Measurements from ENCODE around the gene TCAF1.

DNA sequence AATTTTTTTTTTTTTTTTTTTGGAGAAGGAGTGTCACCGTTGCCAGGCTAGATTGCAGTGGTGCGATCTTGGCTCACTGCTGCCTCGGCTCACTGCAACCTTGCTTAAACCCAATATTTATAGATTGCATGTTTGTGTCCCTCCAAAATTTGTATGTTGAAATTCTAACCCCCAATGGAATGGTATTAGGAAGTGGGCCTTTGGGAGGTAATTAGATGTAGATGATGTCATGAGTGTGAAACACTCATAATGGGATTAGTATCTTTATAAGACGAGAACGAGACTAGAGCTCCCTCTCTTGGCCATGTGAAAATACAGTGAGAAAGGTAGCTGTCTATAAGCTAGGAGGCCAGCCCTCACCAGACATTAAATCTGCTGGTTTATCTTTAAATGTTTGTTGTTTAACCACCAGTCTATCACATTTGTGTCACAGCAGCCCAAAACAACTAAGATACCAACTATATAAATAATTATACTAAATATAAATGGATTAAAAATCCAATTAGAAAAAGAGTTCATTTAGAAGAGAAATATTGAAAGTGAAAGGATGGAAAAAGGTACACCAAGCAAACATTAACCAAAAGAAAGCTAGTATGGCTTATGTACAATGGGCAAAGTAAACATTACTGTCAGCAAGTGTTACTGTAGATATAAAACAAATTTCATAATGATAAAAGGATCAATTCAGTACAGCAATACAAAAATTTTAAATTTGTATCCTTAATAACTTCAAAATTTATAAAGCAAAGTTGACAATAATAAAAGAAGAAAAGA, 9.3 kb downstream of the TCAF1 start:
- TF ChIP-seq, protein P1, sequence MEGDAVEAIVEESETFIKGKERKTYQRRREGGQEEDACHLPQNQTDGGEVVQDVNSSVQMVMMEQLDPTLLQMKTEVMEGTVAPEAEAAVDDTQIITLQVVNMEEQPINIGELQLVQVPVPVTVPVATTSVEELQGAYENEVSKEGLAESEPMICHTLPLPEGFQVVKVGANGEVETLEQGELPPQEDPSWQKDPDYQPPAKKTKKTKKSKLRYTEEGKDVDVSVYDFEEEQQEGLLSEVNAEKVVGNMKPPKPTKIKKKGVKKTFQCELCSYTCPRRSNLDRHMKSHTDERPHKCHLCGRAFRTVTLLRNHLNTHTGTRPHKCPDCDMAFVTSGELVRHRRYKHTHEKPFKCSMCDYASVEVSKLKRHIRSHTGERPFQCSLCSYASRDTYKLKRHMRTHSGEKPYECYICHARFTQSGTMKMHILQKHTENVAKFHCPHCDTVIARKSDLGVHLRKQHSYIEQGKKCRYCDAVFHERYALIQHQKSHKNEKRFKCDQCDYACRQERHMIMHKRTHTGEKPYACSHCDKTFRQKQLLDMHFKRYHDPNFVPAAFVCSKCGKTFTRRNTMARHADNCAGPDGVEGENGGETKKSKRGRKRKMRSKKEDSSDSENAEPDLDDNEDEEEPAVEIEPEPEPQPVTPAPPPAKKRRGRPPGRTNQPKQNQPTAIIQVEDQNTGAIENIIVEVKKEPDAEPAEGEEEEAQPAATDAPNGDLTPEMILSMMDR (IDR thresholded peaks at IDR 0.05), result no peak
- TF ChIP-seq POLR2A (IDR thresholded peaks at IDR 0.05), result no peak
